AG10803 (cell line): ENCODE data around the gene CTCF.
A peak's percentile ranks its signal among the peaks of the same experiment; 100 is the strongest.
"Not testable (repeated sequence)": the region's sequence is repeated elsewhere in the genome, so short reads cannot be mapped to it uniquely, and the experiment has no call there.

ENCODE experiments used
- DNase-seq: peaks from one replicate; pipeline ENCODE4 v3.0.0; 2010; ENCODE audit warnings: low read depth
- H3K4me3 ChIP-seq: 2 replicates; pipeline ENCODE4 v1.5.1; 2011; ENCODE audit warnings: mild to moderate bottlenecking, low read length, control low read depth
- CTCF ChIP-seq: conservative IDR thresholded peaks from 2 replicates; pipeline ENCODE4 v1.5.1; 2011; ENCODE audit warnings: mild to moderate bottlenecking, low read length, control low read depth, inconsistent platforms

The CTCF gene

GRCh38 chr16:67529582-67530012 lies 32.7 kb upstream of the CTCF start:
- DNase-seq, result no peak
- peak overlapping the region; percentile 89 for H3K4me3 ChIP-seq

GRCh38 chr16:67530013-67530939 lies 32.0 kb upstream of the CTCF start:
- no peak for TF ChIP-seq CTCF
- H3K4me3 ChIP-seq, result peak overlapping the region; percentile 89
- peak; percentile 73 for DNase-seq

More at GRCh38 chr16:67529582-67530012, 32.7 kb upstream of the CTCF start:
- TF ChIP-seq CTCF, result no peak

- TF ChIP-seq CTCF, result no peak
- peak overlapping the region; percentile 8 for H3K4me3 ChIP-seq
- DNase-seq, result no peak
These were observed 31.1 kb upstream of the CTCF start for GRCh38 chr16:67531247-67531646.

GRCh38 chr16:67533024-67533560 lies 29.2 kb upstream of the CTCF start:
- no peak overlapping the region for H3K4me3 ChIP-seq
- TF ChIP-seq CTCF, result no peak
- no peak for DNase-seq

- not testable (repeated sequence) for DNase-seq, H3K4me3 ChIP-seq
These were observed 28.3 kb upstream of the CTCF start for GRCh38 chr16:67533987-67534386.

GRCh38 chr16:67534431-67534830 lies 27.9 kb upstream of the CTCF start:
- no peak for DNase-seq
- H3K4me3 ChIP-seq, result no peak overlapping the region
- no peak for TF ChIP-seq CTCF

GRCh38 chr16:67535201-67535600 lies 27.1 kb upstream of the CTCF start:
- H3K4me3 ChIP-seq, result no peak overlapping the region
- TF ChIP-seq CTCF, result no peak
- no peak for DNase-seq
